Measurements from ENCODE around the gene URI1.

The URI1 gene

GRCh38 chr19:29983568-29983967, 41.5 kb downstream of the URI1 start:
- no peak overlapping the region for H3K27ac ChIP-seq (ENCODE audit: low read length)
- no peaks in the 10 kb centered on the region for H3K4me1 ChIP-seq (ENCODE audit: insufficient read depth, low read length)
- no peak overlapping the region for H2AFZ ChIP-seq (ENCODE audit: low read depth, low read length)
- TF ChIP-seq CTCF (IDR thresholded peaks at IDR 0.05; ENCODE audit: borderline replicate concordance, extremely low read depth, low read length, poor library complexity, severe bottlenecking) (no peak), EZH2 (IDR thresholded peaks at IDR 0.05; ENCODE audit: borderline replicate concordance, low read depth, low read length, severe bottlenecking) (no peak)
- DNase-seq (no peak), ATAC-seq (ENCODE audit: insufficient read depth, low read depth) (no peak)
- no peak overlapping the region for H3K9ac ChIP-seq (ENCODE audit: low read depth, low read length)
- H3K27me3 ChIP-seq (ENCODE audit: insufficient read depth, low read length, poor library complexity) = no peaks in the 10 kb centered on the region
- H3K36me3 ChIP-seq (ENCODE audit: insufficient read depth, low read length) = peaks cover 28% of the 10 kb centered on the region
- no peaks in the 10 kb centered on the region for H3K9me3 ChIP-seq (ENCODE audit: insufficient read depth, low read length, severe bottlenecking)
- H3K79me2 ChIP-seq (ENCODE audit: insufficient read depth, low read length) = peaks cover 93% of the 10 kb centered on the region
- no peak overlapping the region for H3K4me3 ChIP-seq (ENCODE audit: low read depth in 1 of 2, low read length in 2 of 2)
- peaks cover 24% of the 10 kb centered on the region; the same call in 1 of the 2 replicates for H4K20me1 ChIP-seq (ENCODE audit: insufficient read depth, low read length)
- H3K4me2 ChIP-seq (ENCODE audit: insufficient read depth, low read length) = no peak overlapping the region

GRCh38 chr19:29985196-29985595, 43.2 kb downstream of the URI1 start:
- no peak overlapping the region for H2AFZ ChIP-seq (ENCODE audit: low read depth, low read length)
- H3K4me2 ChIP-seq (ENCODE audit: insufficient read depth, low read length) = no peak overlapping the region
- no peak for TF ChIP-seq EZH2 (IDR thresholded peaks at IDR 0.05; ENCODE audit: borderline replicate concordance, low read depth, low read length, severe bottlenecking)
- TF ChIP-seq CTCF (IDR thresholded peaks at IDR 0.05; ENCODE audit: borderline replicate concordance, extremely low read depth, low read length, poor library complexity, severe bottlenecking) = no peak
- H3K4me1 ChIP-seq (ENCODE audit: insufficient read depth, low read length) = no peaks in the 10 kb centered on the region
- peaks cover under 1% of the 10 kb centered on the region for H3K9me3 ChIP-seq (ENCODE audit: insufficient read depth, low read length, severe bottlenecking)
- H3K27me3 ChIP-seq (ENCODE audit: insufficient read depth, low read length, poor library complexity) = no peaks in the 10 kb centered on the region
- H3K9ac ChIP-seq (ENCODE audit: low read depth, low read length) = no peak overlapping the region
- no peak overlapping the region for H3K27ac ChIP-seq (ENCODE audit: low read length)
- no peak overlapping the region for H3K4me3 ChIP-seq (ENCODE audit: low read depth in 1 of 2, low read length in 2 of 2)
- H3K36me3 ChIP-seq (ENCODE audit: insufficient read depth, low read length) = peaks cover 39% of the 10 kb centered on the region
- H4K20me1 ChIP-seq (ENCODE audit: insufficient read depth, low read length) = peaks cover 15% of the 10 kb centered on the region; the same call in 1 of the 2 replicates
- DNase-seq = no peak
- no peak for ATAC-seq (ENCODE audit: insufficient read depth, low read depth)
- H3K79me2 ChIP-seq (ENCODE audit: insufficient read depth, low read length) = peaks cover 84% of the 10 kb centered on the region

GRCh38 chr19:29988351-29988750, 46.3 kb downstream of the URI1 start:
- peaks cover 20% of the 10 kb centered on the region for H3K9me3 ChIP-seq (ENCODE audit: insufficient read depth, low read length, severe bottlenecking)
- no peak overlapping the region for H3K9ac ChIP-seq (ENCODE audit: low read depth, low read length)
- peaks cover 83% of the 10 kb centered on the region for H3K79me2 ChIP-seq (ENCODE audit: insufficient read depth, low read length)
- ATAC-seq (ENCODE audit: insufficient read depth, low read depth) = no peak
- DNase-seq = no peak
- H2AFZ ChIP-seq (ENCODE audit: low read depth, low read length) = no peak overlapping the region
- H3K4me3 ChIP-seq (ENCODE audit: low read depth in 1 of 2, low read length in 2 of 2) = no peak overlapping the region
- H3K4me2 ChIP-seq (ENCODE audit: insufficient read depth, low read length) = no peak overlapping the region
- H3K27me3 ChIP-seq (ENCODE audit: insufficient read depth, low read length, poor library complexity) = no peaks in the 10 kb centered on the region
- TF ChIP-seq EZH2 (IDR thresholded peaks at IDR 0.05; ENCODE audit: borderline replicate concordance, low read depth, low read length, severe bottlenecking) (no peak), CTCF (IDR thresholded peaks at IDR 0.05; ENCODE audit: borderline replicate concordance, extremely low read depth, low read length, poor library complexity, severe bottlenecking) (no peak)
- no peaks in the 10 kb centered on the region for H3K4me1 ChIP-seq (ENCODE audit: insufficient read depth, low read length)
- no peak overlapping the region for H3K27ac ChIP-seq (ENCODE audit: low read length)
- peaks cover 68% of the 10 kb centered on the region for H3K36me3 ChIP-seq (ENCODE audit: insufficient read depth, low read length)
- H4K20me1 ChIP-seq (ENCODE audit: insufficient read depth, low read length) = peaks cover 4% of the 10 kb centered on the region; the same call in 1 of the 2 replicates
